Psoas muscle (tissue), 8 donors: Measurements from ENCODE around the gene ATRNL1. TPM values are rescaled to one million over a fixed set of nuclear protein-coding genes. Genes with fewer than 3 reads are reported as not detected.
"Not testable (repeated sequence)": the region's sequence is repeated elsewhere in the genome, so short reads cannot be mapped to it uniquely, and the experiment has no call there.

Experiments
- ATAC-seq, 4 donors: fragments of 200-7000 bp; cut with Tn5 transposase; one replicate each; pipeline ENCODE4 v1.9.1; 2020; ENCODE audit warnings: moderate library complexity in 3 of 4, mild to moderate bottlenecking in 2 of 4
- DNase-seq, 2 donors: peaks; one replicate each; pipeline ENCODE4 v3.0.0-alpha.2; 2020
- H3K27ac ChIP-seq: fragments of 200-600 bp; one replicate; pipeline ENCODE4 v1.8.0; 2022
- H3K27me3 ChIP-seq, 3 donors: fragments of 200-600 bp in 1 of 3; one replicate each; pipeline versions ENCODE4 v1.6.1 to v1.8.0; 2013 to 2022; ENCODE audit warnings: low read length in 2 of 3, mild to moderate bottlenecking in 2 of 3, moderate library complexity in 1 of 3; ENCODE audit not compliant: insufficient read depth in 3 of 3
- H3K36me3 ChIP-seq, 2 donors: fragments of 200-600 bp in 1 of 2; one replicate each; pipeline versions ENCODE4 v1.6.1 to v1.8.0; 2013 to 2022; ENCODE audit warnings: low read depth in 1 of 2, mild to moderate bottlenecking in 1 of 2, moderate library complexity in 1 of 2; ENCODE audit not compliant: insufficient read depth in 1 of 2
- H3K4me1 ChIP-seq: fragments of 200-600 bp; one replicate; pipeline ENCODE4 v1.8.0; 2022
- H3K4me3 ChIP-seq: fragments of 200-600 bp; one replicate; pipeline ENCODE4 v1.8.0; 2022; ENCODE audit warnings: mild to moderate bottlenecking
- H3K9me3 ChIP-seq: fragments of 200-600 bp; one replicate; pipeline ENCODE4 v1.8.0; 2022
- WGBS, 3 donors: extraction: QIAGEN DNeasy Blood & Tissue Kit; methylation state at CpG; one replicate each; pipeline versions ENCODE4 v1.1.6 to v1.1.7; 2013; 5-methylcytosine and 5-hydroxymethylcytosine counted together
- intact Hi-C, 2 donors: fragments of 100-400 bp; cut with DNase I; formaldehyde crosslinking; loops; one replicate each; pipeline versions ENCODE4 v1.11.0 to v1.14.2; 2022
- polyA plus RNA-seq, 3 donors: library from polyadenylated mRNA; stranded (reverse); fragments of 200-250 nt; gene quantifications; one replicate each; pipeline ENCODE4 v1.2.3, GENCODE V29; 2013
- total RNA-seq, 4 donors: library from RNA; stranded (reverse); fragmentation: NEBNext Ultra II Directional in 2 of 4; extraction: Animal tissue kit (Norgen Biotek cat#: 25700) in 2 of 4; gene quantifications; one replicate each; pipeline versions ENCODE4 v1.2.1 to v1.2.4, GENCODE V29; 2021 to 2023
- TF ChIP-seq, protein P1 (sequence below): fragments of 200-600 bp; IDR thresholded peaks from one replicate; pipeline ENCODE4 v1.8.0; 2022; ENCODE audit warnings: antibody characterized with exemption
- donor health status: healthy with polysubstance abuse.
- donor health status: DM: no; HTN: no; CAD: no; lungs with moderate emphysema.
- donor health status: Bipolar disorder and iron deficiency.
- donor health status: healthy.
- donor health status: DM: yes; HTN: yes; CAD: no.
- donor health status: DM: no; HTN: no; CAD: no.
- donor health status: DM: no; HTN: no; CAD: no.
- donor health status: DM: yes; HTN: yes; CAD: no.

Gene ATRNL1
- total and polyA plus RNA-seq, 7 donors = 0.01 to 7.1 (median 2.2) TPM

- WGBS, 3 donors = 82 to 85% (median 83%) methylated on average over 2 of the region's 2 CpGs
- Histone ChIP-seq H3K9me3 (no peaks in the 10 kb centered on the region), H3K4me1 (no peaks in the 10 kb centered on the region), H3K27ac (no peak overlapping the region), H3K27me3 (no peaks in the 10 kb centered on the region), H3K4me3 (no peak overlapping the region), H3K36me3 (no peaks in the 10 kb centered on the region)
- ATAC-seq (no peak), DNase-seq (no peak)
- TF ChIP-seq, protein P1, sequence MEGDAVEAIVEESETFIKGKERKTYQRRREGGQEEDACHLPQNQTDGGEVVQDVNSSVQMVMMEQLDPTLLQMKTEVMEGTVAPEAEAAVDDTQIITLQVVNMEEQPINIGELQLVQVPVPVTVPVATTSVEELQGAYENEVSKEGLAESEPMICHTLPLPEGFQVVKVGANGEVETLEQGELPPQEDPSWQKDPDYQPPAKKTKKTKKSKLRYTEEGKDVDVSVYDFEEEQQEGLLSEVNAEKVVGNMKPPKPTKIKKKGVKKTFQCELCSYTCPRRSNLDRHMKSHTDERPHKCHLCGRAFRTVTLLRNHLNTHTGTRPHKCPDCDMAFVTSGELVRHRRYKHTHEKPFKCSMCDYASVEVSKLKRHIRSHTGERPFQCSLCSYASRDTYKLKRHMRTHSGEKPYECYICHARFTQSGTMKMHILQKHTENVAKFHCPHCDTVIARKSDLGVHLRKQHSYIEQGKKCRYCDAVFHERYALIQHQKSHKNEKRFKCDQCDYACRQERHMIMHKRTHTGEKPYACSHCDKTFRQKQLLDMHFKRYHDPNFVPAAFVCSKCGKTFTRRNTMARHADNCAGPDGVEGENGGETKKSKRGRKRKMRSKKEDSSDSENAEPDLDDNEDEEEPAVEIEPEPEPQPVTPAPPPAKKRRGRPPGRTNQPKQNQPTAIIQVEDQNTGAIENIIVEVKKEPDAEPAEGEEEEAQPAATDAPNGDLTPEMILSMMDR = no peak
- intact Hi-C loops = no loop called here
Measured at GRCh38 chr10:115398026-115398425, 304.9 kb downstream of the ATRNL1 start.

GRCh38 chr10:115402699-115403098 is 309.5 kb downstream of the ATRNL1 start:
- TF ChIP-seq, protein P1 = no peak
- H3K4me1 ChIP-seq = no peaks in the 10 kb centered on the region
- DNase-seq (no peak), ATAC-seq (no peak)
- no peak overlapping the region for H3K27ac ChIP-seq
- H3K36me3 ChIP-seq = no peaks in the 10 kb centered on the region
- no peak overlapping the region for H3K4me3 ChIP-seq
- H3K27me3 ChIP-seq = no peaks in the 10 kb centered on the region
- no peaks in the 10 kb centered on the region for H3K9me3 ChIP-seq
- intact Hi-C loops = no loop called here
- 11 to 40% (median 18%) methylated on average over 1 of the region's 1 CpG for WGBS, 3 donors

GRCh38 chr10:115405838-115406237 is 312.7 kb downstream of the ATRNL1 start:
- intact Hi-C loops, H3K4me3 ChIP-seq, DNase-seq, H3K27me3 ChIP-seq, ATAC-seq, H3K36me3 ChIP-seq, H3K27ac ChIP-seq, H3K4me1 ChIP-seq: not testable (repeated sequence)
- 82 to 94% (median 92%) methylated on average over 2 to 3 of the region's 3 CpGs for WGBS, 3 donors
- peaks cover 12% of the 10 kb centered on the region for H3K9me3 ChIP-seq

DNA sequence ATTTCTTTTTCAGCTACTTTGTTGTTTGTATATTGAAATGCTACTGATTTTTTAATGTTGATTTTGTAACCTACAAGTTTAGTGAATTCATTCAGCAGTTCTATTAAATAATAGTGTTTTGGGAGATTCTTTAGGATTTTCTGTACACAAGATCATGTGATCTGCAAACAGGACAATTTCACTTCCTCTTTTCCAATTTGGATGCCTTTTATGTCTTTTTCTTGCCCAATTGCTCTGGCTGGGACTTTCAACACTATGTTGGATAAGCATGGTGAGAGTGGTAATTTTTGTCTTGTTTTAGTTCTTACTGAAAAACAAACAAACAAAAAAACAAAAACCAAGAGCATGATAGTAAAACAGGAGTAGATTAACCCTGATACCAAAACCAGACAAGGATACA is 316.2 kb downstream of the ATRNL1 start:
- intact Hi-C loops = no loop called here
- H3K9me3 ChIP-seq = peaks cover 12% of the 10 kb centered on the region
- TF ChIP-seq, protein P1 = no peak
- ATAC-seq (no peak), DNase-seq (no peak)
- H3K4me3 ChIP-seq = no peak overlapping the region
- H3K36me3 ChIP-seq = no peaks in the 10 kb centered on the region
- no peak overlapping the region for H3K27ac ChIP-seq
- no peaks in the 10 kb centered on the region for H3K4me1 ChIP-seq
- H3K27me3 ChIP-seq = no peaks in the 10 kb centered on the region

DNA sequence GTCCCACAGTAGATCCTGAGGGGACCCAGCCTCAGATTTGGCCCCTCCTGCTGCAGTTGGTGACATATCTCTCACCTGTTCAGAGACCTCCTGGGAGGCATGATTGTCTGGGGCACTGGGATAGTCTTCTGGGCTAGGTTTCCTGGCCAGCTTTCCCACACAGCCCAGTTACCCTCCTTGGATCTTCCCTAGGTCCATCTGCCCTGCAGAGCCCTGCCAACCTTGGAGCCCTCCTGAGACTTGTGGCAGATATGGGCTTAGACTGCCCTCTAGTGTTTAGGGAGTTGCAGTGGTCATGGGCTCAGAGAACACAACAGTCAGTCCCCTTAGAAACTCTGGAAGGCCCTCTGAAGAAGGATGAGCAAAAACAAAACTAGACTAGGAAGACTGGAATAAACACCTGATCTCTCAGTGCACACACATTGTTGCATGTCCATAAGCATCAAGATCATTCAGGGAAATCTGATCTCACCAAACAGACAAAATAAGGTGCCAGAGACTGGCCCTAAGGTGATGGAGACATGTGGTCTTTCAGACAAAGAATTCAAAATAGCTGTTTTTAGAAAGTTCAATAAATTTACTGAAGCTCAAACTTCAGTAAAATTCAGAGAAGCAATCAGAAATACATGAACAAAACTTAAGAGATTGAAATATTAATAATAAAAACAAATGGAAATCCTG is 324.6 kb downstream of the ATRNL1 start:
- DNase-seq (no peak), ATAC-seq (no peak)
- Histone ChIP-seq H3K27me3 (no peaks in the 10 kb centered on the region), H3K36me3 (no peaks in the 10 kb centered on the region), H3K4me1 (no peaks in the 10 kb centered on the region), H3K4me3 (no peak overlapping the region), H3K9me3 (peaks cover 6% of the 10 kb centered on the region), H3K27ac (no peak overlapping the region)
- intact Hi-C loops = no loop called here
- TF ChIP-seq, protein P1 = no peak
